H9 (cell line): Measurements from ENCODE around the gene SIGLEC10. TPM values are rescaled to one million over a fixed set of nuclear protein-coding genes. Genes with fewer than 3 reads are reported as not detected.
A peak's percentile ranks its signal among the peaks of the same experiment; 100 is the strongest.

Experiments
- DNase-seq: peaks from one replicate; pipeline ENCODE4 v3.0.0-alpha.2; 2017
- H2AFZ ChIP-seq: one replicate; pipeline ENCODE4 v1.6.1; 2013; ENCODE audit warnings: mild to moderate bottlenecking, low read length, control low read depth, moderate library complexity
- H2AK5ac ChIP-seq: 2 replicates; pipeline ENCODE4 v1.6.1; 2013; ENCODE audit warnings: low read length, control low read depth, mixed read lengths; ENCODE audit not compliant: insufficient read length
- H2BK120ac ChIP-seq: one replicate; pipeline ENCODE4 v1.6.1; 2013; ENCODE audit warnings: low read depth, mild to moderate bottlenecking, low read length, control low read depth, inconsistent platforms; ENCODE audit not compliant: poor library complexity, severe bottlenecking
- H2BK12ac ChIP-seq: 2 replicates; pipeline ENCODE4 v1.6.1; 2013; ENCODE audit warnings: low read length, control low read depth, mixed read lengths, low read depth; ENCODE audit not compliant: insufficient read length
- H2BK15ac ChIP-seq: 2 replicates; pipeline ENCODE4 v1.6.1; 2013; ENCODE audit warnings: low read depth, low read length, control low read depth
- H2BK20ac ChIP-seq: one replicate; pipeline ENCODE4 v1.6.1; 2013; ENCODE audit warnings: low read depth, mild to moderate bottlenecking, low read length, control low read depth, inconsistent platforms; ENCODE audit not compliant: poor library complexity, severe bottlenecking
- H2BK5ac ChIP-seq: 2 replicates; pipeline ENCODE4 v1.6.1; 2013; ENCODE audit warnings: low read length, control low read depth, mixed read lengths; ENCODE audit not compliant: insufficient read length
- H3K14ac ChIP-seq: 2 replicates; pipeline ENCODE4 v1.6.1; 2013; ENCODE audit warnings: low read length, control low read depth; ENCODE audit not compliant: insufficient read depth
- H3K18ac ChIP-seq: 2 replicates; pipeline ENCODE4 v1.6.1; 2013; ENCODE audit warnings: low read depth, mild to moderate bottlenecking, mixed read lengths, low read length, control low read depth; ENCODE audit not compliant: insufficient read length
- H3K23ac ChIP-seq: 2 replicates; pipeline ENCODE4 v1.6.1; 2013; ENCODE audit warnings: low read length, control low read depth, mixed read lengths, low read depth; ENCODE audit not compliant: insufficient read length
- H3K23me2 ChIP-seq: 2 replicates; pipeline ENCODE4 v1.6.1; 2013; ENCODE audit warnings: low read depth, mild to moderate bottlenecking, mixed read lengths, low read length, control low read depth; ENCODE audit not compliant: insufficient read length, poor library complexity, severe bottlenecking
- H3K27ac ChIP-seq: 2 replicates; pipeline ENCODE4 v1.5.1; 2013; ENCODE audit warnings: low read length, control low read depth, mixed read lengths, low read depth; ENCODE audit not compliant: insufficient read length
- H3K27me3 ChIP-seq: 2 replicates; pipeline ENCODE4 v1.6.1; 2013; ENCODE audit warnings: low read length, control low read depth, inconsistent platforms; ENCODE audit not compliant: insufficient read depth
- H3K4ac ChIP-seq: 2 replicates; pipeline ENCODE4 v1.6.1; 2013; ENCODE audit warnings: low read depth, mild to moderate bottlenecking, control low read depth, inconsistent platforms, low read length, moderate library complexity
- H3K4me1 ChIP-seq: 2 replicates; pipeline ENCODE4 v1.6.1; 2013; ENCODE audit warnings: low read length, control low read depth, inconsistent platforms; ENCODE audit not compliant: insufficient read depth
- H3K4me2 ChIP-seq: 2 replicates; pipeline ENCODE4 v1.6.1; 2013; ENCODE audit warnings: low read length, control low read depth, mixed read lengths; ENCODE audit not compliant: insufficient read length, insufficient read depth
- H3K56ac ChIP-seq: 2 replicates; pipeline ENCODE4 v1.6.1; 2013; ENCODE audit warnings: low read depth, mild to moderate bottlenecking, mixed read lengths, low read length, control low read depth; ENCODE audit not compliant: insufficient read length
- H3K79me1 ChIP-seq: 2 replicates; pipeline ENCODE4 v1.6.1; 2013; ENCODE audit warnings: low read depth, mild to moderate bottlenecking, moderate library complexity, low read length, control low read depth, inconsistent platforms; ENCODE audit not compliant: insufficient read depth, poor library complexity, severe bottlenecking
- H3K79me2 ChIP-seq: 2 replicates; pipeline ENCODE4 v1.6.1; 2013; ENCODE audit warnings: low read length, control low read depth, inconsistent platforms; ENCODE audit not compliant: insufficient read depth
- H3K9ac ChIP-seq: 2 replicates; pipeline ENCODE4 v1.6.1; 2013; ENCODE audit warnings: low read length, control low read depth, mixed read lengths; ENCODE audit not compliant: insufficient read length; ENCODE audit errors: extremely low read depth
- H3K9me3 ChIP-seq: one replicate; pipeline ENCODE4 v1.6.1; 2013; ENCODE audit warnings: low read depth, low read length, inconsistent platforms; ENCODE audit not compliant: control insufficient read depth
- H3T11ph ChIP-seq: one replicate; pipeline ENCODE4 v1.6.1; 2013; ENCODE audit warnings: mild to moderate bottlenecking, low read length, control low read depth, inconsistent platforms
- H4K20me1 ChIP-seq: one replicate; pipeline ENCODE4 v1.6.1; 2013; ENCODE audit not compliant: control insufficient read depth, insufficient read length, insufficient read depth
- H4K5ac ChIP-seq: 2 replicates; pipeline ENCODE4 v1.6.1; 2013; ENCODE audit warnings: low read depth, mild to moderate bottlenecking, mixed read lengths, low read length, control low read depth; ENCODE audit not compliant: insufficient read length
- H4K8ac ChIP-seq: replicated peaks from 2 replicates; pipeline ENCODE4 v1.6.1; 2013; ENCODE audit warnings: low read length, control low read depth, mixed read lengths, low read depth; ENCODE audit not compliant: insufficient read length
- H4K91ac ChIP-seq: 2 replicates; pipeline ENCODE4 v1.6.1; 2013; ENCODE audit warnings: low read depth, mild to moderate bottlenecking, moderate library complexity, mixed read lengths, low read length, control low read depth; ENCODE audit not compliant: insufficient read length
- H3K27ac Mint-ChIP-seq, 3 experiments: 2 replicates in 2 of 3; 3 replicates in 1 of 3; pipeline ENCODE4 v1.8.0; 2020 to 2021; ENCODE audit warnings: mixed read lengths in 3 of 3, mild to moderate bottlenecking in 1 of 3, moderate library complexity in 1 of 3
- H3K27me3 Mint-ChIP-seq: 2 replicates; pipeline ENCODE4 v1.8.0; 2021; ENCODE audit warnings: low read depth, mild to moderate bottlenecking, moderate library complexity, mixed read lengths
- H3K36me3 Mint-ChIP-seq, 3 experiments: 2 replicates in 2 of 3; 3 replicates in 1 of 3; pipeline ENCODE4 v1.8.0; 2020 to 2021; ENCODE audit warnings: low read depth in 3 of 3, mixed read lengths in 3 of 3; ENCODE audit not compliant: insufficient read depth in 1 of 3
- H3K4me1 Mint-ChIP-seq, 2 experiments: 2 replicates each; pipeline ENCODE4 v1.8.0; 2020; ENCODE audit warnings: mixed read lengths in 2 of 2
- H3K4me3 Mint-ChIP-seq, 2 experiments: 2 replicates in 1 of 2; 3 replicates in 1 of 2; pipeline ENCODE4 v1.8.0; 2020 to 2021; ENCODE audit warnings: mild to moderate bottlenecking in 2 of 2, mixed read lengths in 2 of 2, moderate library complexity in 1 of 2
- H3K9me3 Mint-ChIP-seq, 2 experiments: 2 replicates in 1 of 2; 3 replicates in 1 of 2; pipeline ENCODE4 v1.8.0; 2020; ENCODE audit warnings: mild to moderate bottlenecking in 2 of 2, mixed read lengths in 2 of 2, moderate library complexity in 1 of 2
- WGBS: extraction: QIAGEN DNeasy Blood & Tissue Kit; methylation state at CpG from one replicate; pipeline ENCODE4 v1.1.7; 2013; ENCODE audit warnings: missing lambda C conversion rate, low lambda C conversion rate, mixed read lengths; ENCODE audit not compliant: insufficient read length; ENCODE audit errors: extremely low coverage; 5-methylcytosine and 5-hydroxymethylcytosine counted together
- total RNA-seq: library from RNA; stranded (reverse); gene quantifications from 2 replicates; pipeline ENCODE4 v1.2.1, GENCODE V29; 2021
- TF ChIP-seq, protein P1 (sequence below): fragments of 200-600 bp; sonication (generic); conservative IDR thresholded peaks from 3 replicates; pipeline ENCODE4 v1.8.0; 2021; ENCODE audit warnings: antibody characterized with exemption, mild to moderate bottlenecking

SIGLEC10 gene
- total RNA-seq, 1 experiment from 2014 or later, result not detected

DNA sequence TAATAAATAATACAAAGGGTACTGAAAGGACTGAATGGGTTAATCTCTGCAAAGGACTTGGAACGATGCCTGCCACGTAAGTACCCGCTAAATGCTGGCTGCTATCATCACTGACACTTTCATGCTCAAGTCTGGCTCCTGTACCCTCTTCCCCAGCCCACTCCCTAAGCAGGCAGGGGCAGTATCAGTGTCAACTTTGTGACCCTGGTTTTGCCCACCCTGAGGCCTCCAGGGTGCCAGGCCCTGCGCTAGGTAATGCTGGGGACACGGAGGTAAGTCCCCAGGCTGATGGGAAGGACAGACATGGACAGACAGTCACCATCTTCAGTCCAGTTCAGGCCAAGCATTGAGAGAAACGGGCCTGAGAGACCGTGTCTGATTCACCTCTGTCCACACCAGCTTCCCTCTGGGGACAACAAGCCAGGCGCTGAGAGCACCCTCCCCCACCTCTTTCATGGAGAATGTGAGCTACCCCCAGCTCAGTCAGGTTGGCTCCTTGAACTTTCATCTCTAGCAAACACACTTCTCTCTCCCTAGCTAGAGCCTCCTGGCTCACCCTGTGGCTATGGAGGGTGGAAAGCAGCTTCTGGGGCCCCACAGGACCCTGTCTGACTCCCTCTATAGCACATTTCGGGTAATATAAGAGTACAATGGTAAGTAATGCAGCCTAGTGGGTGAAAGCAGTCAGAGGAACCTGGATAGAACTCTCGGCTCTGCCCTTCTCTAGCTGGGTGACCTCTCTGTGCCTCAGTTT, 52.1 kb downstream of the SIGLEC10 start:
- Histone ChIP-seq H3K4ac (no peak overlapping the region), H4K20me1 (no peaks in the 10 kb centered on the region), H2BK15ac (no peak overlapping the region), H2BK120ac (no peak overlapping the region), H2BK5ac (no peak overlapping the region), H2BK12ac (no peak overlapping the region), H3K9ac (peak overlapping the region; percentile 62), H3K23ac (no peak overlapping the region), H3K4me1 (no peaks in the 10 kb centered on the region), H4K91ac (no peak overlapping the region), H3K79me1 (no peaks in the 10 kb centered on the region), H3K27me3 (no peaks in the 10 kb centered on the region), H3T11ph (no peak overlapping the region), H3K9me3 (no peaks in the 10 kb centered on the region), H3K56ac (no peak overlapping the region), H4K8ac (no peak overlapping the region), H2BK20ac (no peak overlapping the region), H3K27ac (no peak overlapping the region), H4K5ac (no peak overlapping the region), H3K18ac (no peak overlapping the region), H3K14ac (no peak overlapping the region), H2AFZ (no peak overlapping the region), H3K23me2 (peaks cover 21% of the 10 kb centered on the region), H3K79me2 (no peaks in the 10 kb centered on the region), H3K4me2 (peak overlapping the region; percentile 89), H2AK5ac (no peak overlapping the region)
- no CpG with 5 or more reads among the region's 10 CpGs for WGBS
- Mint-ChIP-seq H3K9me3 (no peaks in the 10 kb centered on the region), H3K36me3 (no peaks in the 10 kb centered on the region), H3K27ac (peak overlapping the region; percentile 60 to 96 (median 78); a peak in 6 of 7 replicates), H3K27me3 (peaks cover 3% of the 10 kb centered on the region), H3K4me1 (peaks cover 34 to 37% of the 10 kb centered on the region in 2 experiments), H3K4me3 (peak overlapping the region; percentile 95 to 100)
- no peak for DNase-seq
- TF ChIP-seq, protein P1, sequence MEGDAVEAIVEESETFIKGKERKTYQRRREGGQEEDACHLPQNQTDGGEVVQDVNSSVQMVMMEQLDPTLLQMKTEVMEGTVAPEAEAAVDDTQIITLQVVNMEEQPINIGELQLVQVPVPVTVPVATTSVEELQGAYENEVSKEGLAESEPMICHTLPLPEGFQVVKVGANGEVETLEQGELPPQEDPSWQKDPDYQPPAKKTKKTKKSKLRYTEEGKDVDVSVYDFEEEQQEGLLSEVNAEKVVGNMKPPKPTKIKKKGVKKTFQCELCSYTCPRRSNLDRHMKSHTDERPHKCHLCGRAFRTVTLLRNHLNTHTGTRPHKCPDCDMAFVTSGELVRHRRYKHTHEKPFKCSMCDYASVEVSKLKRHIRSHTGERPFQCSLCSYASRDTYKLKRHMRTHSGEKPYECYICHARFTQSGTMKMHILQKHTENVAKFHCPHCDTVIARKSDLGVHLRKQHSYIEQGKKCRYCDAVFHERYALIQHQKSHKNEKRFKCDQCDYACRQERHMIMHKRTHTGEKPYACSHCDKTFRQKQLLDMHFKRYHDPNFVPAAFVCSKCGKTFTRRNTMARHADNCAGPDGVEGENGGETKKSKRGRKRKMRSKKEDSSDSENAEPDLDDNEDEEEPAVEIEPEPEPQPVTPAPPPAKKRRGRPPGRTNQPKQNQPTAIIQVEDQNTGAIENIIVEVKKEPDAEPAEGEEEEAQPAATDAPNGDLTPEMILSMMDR, result no peak
